ENCODE results near the gene HTN1. TPM values are rescaled to one million over a fixed set of nuclear protein-coding genes. Genes with fewer than 3 reads are reported as not detected.

Gene HTN1
- total RNA-seq, 1 experiment from 2014 or later = not detected

DNA sequence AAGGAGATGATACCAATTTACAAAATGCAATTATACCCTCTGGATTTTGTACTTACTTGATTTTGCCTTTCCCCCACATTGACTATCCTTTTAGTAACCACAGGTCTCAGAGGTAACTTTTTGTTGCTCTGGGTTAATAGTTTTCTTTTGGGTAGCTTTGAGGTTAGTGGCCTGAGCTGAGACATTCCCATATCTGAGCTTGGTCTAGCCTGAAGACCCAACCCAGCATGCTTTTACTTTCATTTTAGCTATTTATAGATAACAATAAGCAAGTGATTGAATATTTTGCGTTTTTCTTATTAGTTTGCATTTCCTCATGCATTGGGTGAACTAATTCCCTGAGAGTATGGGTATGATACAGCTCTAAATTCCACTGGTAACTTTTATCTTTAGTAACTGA, 11.8 kb downstream of the HTN1 start:
- H4K20me1 ChIP-seq (ENCODE audit: insufficient read depth) = no peaks in the 10 kb centered on the region
- ChIA-PET CTCF (no interaction called here), POLR2A (no interaction called here), RAD21 (ENCODE audit: low non-redundant PET in 1 of 2, low total read pairs in 2 of 2, uncharacterized antibody in 2 of 2, unreplicated experiment in 2 of 2) (no interaction called here)
- ATAC-seq (no peak), DNase-seq (ENCODE audit: low read depth, low spot score) (no peak)
- intact Hi-C loops (cut with micrococcal nuclease) = no loop called here
- no peaks in the 10 kb centered on the region for H3K36me3 ChIP-seq (ENCODE audit: control insufficient read depth in 1 of 2, insufficient read depth in 2 of 2, low read length in 2 of 2)
- H3K4me3 ChIP-seq (replicated peaks in 1 of 2; ENCODE audit: low read depth in 1 of 2, low read length in 2 of 2) = no peak overlapping the region
- no peak overlapping the region for H3K4me2 ChIP-seq (ENCODE audit: low read length)
- no peaks in the 10 kb centered on the region for H3K4me1 ChIP-seq (ENCODE audit: control insufficient read depth in 1 of 2, insufficient read depth in 2 of 2, low read length in 2 of 2)
- H3K9me3 ChIP-seq (ENCODE audit: control insufficient read depth in 1 of 2, insufficient read depth in 1 of 2, low read depth in 1 of 2, low read length in 2 of 2) = no peaks in the 10 kb centered on the region
- H2AFZ ChIP-seq (ENCODE audit: low read depth, low read length, poor library complexity, severe bottlenecking) = no peak overlapping the region
- no peak overlapping the region for H3K9ac ChIP-seq (ENCODE audit: low read length)
- TF ChIP-seq EGR1 (IDR thresholded peaks at IDR 0.05; ENCODE audit: low read depth) (no peak), RAD21 (IDR thresholded peaks at IDR 0.05; ENCODE audit: low read depth) (no peak), ZFX (IDR thresholded peaks at IDR 0.05) (no peak), POLR2A (IDR thresholded peaks at IDR 0.05; ENCODE audit: borderline replicate concordance, extremely low read depth, insufficient read depth, insufficient read length) (no peak), POLR2AphosphoS5 (IDR thresholded peaks at IDR 0.05; ENCODE audit: low read depth, low read length) (no peak), ZNF274 (IDR thresholded peaks at IDR 0.05; ENCODE audit: low read depth, low read length) (no peak), SRF (IDR thresholded peaks at IDR 0.05; ENCODE audit: low read depth) (no peak), ELF1 (IDR thresholded peaks at IDR 0.05; ENCODE audit: borderline replicate concordance, low read depth) (no peak)
- TF ChIP-seq, protein P1, sequence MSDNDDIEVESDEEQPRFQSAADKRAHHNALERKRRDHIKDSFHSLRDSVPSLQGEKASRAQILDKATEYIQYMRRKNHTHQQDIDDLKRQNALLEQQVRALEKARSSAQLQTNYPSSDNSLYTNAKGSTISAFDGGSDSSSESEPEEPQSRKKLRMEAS (IDR thresholded peaks at IDR 0.05) = no peak
- TF ChIP-seq, protein P2, sequence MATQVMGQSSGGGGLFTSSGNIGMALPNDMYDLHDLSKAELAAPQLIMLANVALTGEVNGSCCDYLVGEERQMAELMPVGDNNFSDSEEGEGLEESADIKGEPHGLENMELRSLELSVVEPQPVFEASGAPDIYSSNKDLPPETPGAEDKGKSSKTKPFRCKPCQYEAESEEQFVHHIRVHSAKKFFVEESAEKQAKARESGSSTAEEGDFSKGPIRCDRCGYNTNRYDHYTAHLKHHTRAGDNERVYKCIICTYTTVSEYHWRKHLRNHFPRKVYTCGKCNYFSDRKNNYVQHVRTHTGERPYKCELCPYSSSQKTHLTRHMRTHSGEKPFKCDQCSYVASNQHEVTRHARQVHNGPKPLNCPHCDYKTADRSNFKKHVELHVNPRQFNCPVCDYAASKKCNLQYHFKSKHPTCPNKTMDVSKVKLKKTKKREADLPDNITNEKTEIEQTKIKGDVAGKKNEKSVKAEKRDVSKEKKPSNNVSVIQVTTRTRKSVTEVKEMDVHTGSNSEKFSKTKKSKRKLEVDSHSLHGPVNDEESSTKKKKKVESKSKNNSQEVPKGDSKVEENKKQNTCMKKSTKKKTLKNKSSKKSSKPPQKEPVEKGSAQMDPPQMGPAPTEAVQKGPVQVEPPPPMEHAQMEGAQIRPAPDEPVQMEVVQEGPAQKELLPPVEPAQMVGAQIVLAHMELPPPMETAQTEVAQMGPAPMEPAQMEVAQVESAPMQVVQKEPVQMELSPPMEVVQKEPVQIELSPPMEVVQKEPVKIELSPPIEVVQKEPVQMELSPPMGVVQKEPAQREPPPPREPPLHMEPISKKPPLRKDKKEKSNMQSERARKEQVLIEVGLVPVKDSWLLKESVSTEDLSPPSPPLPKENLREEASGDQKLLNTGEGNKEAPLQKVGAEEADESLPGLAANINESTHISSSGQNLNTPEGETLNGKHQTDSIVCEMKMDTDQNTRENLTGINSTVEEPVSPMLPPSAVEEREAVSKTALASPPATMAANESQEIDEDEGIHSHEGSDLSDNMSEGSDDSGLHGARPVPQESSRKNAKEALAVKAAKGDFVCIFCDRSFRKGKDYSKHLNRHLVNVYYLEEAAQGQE (IDR thresholded peaks at IDR 0.05; ENCODE audit: low read depth) = no peak
- H3K27ac ChIP-seq (ENCODE audit: low read depth, low read length) = no peak overlapping the region
- H3K27me3 ChIP-seq (ENCODE audit: insufficient read depth, low read length) = no peaks in the 10 kb centered on the region
- H3K9me2 ChIP-seq (ENCODE audit: insufficient read depth) = no peaks in the 10 kb centered on the region
- BruUV-seq (replicated peaks) = no TSS peak
- no peaks in the 10 kb centered on the region for H3K79me2 ChIP-seq (ENCODE audit: insufficient read depth, low read length)

Data from HCT116 (cell line).